ENCODE data around the gene PDE3B. TPM values are rescaled to one million over a fixed set of nuclear protein-coding genes. Genes with fewer than 3 reads are reported as not detected.
"Not testable (repeated sequence)": the region's sequence is repeated elsewhere in the genome, so short reads cannot be mapped to it uniquely, and the experiment has no call there.

PDE3B gene
- total RNA-seq, 5 donors from 2014 or later (not counting 1 experiment from before 2014, with no cell fraction given) = 130 to 162 (median 143) TPM

- Mint-ChIP-seq H3K4me3 (no peak overlapping the region), H3K9me3 (peaks cover 0 to 6% (median 4%) of the 10 kb centered on the region in 3 donors), H3K4me1 (peaks cover 77 to 90% (median 90%) of the 10 kb centered on the region in 3 donors), H3K27me3 (no peaks in the 10 kb centered on the region), H3K36me3 (peaks cover 26% of the 10 kb centered on the region), H3K27ac (peak overlapping the region; percentile 3 to 56)
- no peaks in the 10 kb centered on the region for H3K27me3 ChIP-seq (replicated peaks in 1 of 2; ENCODE audit: control insufficient read depth in 2 of 2, extremely low read depth in 1 of 2, insufficient read depth in 2 of 2, low read length in 1 of 2)
- POLR2A ChIA-PET = interaction anchor here (0.5 to 1.1 kb wide), 3 partner anchors 37 to 291 kb away, joined by 3 to 6 read pairs (median 5); no protein-coding TSS in a partner anchor
- H3K4me1 ChIP-seq (ENCODE audit: control insufficient read depth in 1 of 2, extremely low read depth in 1 of 2, insufficient read depth in 2 of 2, low read length in 2 of 2) = peaks cover 5 to 30% of the 10 kb centered on the region in 2 experiments
- H3K9me3 ChIP-seq = no peaks in the 10 kb centered on the region
- ATAC-seq (replicated peaks in 1 of 4) (peak in 2 of 4 experiments; percentile 32 to 42), DNase-seq (peak in 5 of 35 experiments; percentile 5 to 33 (median 6))
- WGBS (ENCODE audit: insufficient coverage) = no CpG with 5 or more reads among the region's 3 CpGs
- H3K36me3 ChIP-seq (ENCODE audit: control insufficient read depth in 2 of 2, extremely low read depth in 1 of 2, insufficient read depth in 1 of 2, low read length in 1 of 2) = no peaks in the 10 kb centered on the region
- no peak overlapping the region for H3K27ac ChIP-seq (ENCODE audit: low read length)
- H3K4me3 ChIP-seq (ENCODE audit: control insufficient read depth in 1 of 2, extremely low read depth in 1 of 2, low read length in 1 of 2) = no peak overlapping the region
- CTCF ChIA-PET = interaction anchor here (0.5 to 1.9 kb wide), 6 partner anchors 22 to 285 kb away, joined by 3 to 8 read pairs (median 4); no protein-coding TSS in a partner anchor
Measured at GRCh38 chr11:14623036-14623435, 20.6 kb upstream of the PDE3B start.

GRCh38 chr11:14625586-14626205 is 17.9 kb upstream of the PDE3B start:
- Histone ChIP-seq H3K27me3 (replicated peaks in 1 of 2; ENCODE audit: control insufficient read depth in 2 of 2, extremely low read depth in 1 of 2, insufficient read depth in 2 of 2, low read length in 1 of 2) (no peaks in the 10 kb centered on the region), H3K4me3 (ENCODE audit: control insufficient read depth in 1 of 2, extremely low read depth in 1 of 2, low read length in 1 of 2) (no peak overlapping the region), H3K4me1 (ENCODE audit: control insufficient read depth in 1 of 2, extremely low read depth in 1 of 2, insufficient read depth in 2 of 2, low read length in 2 of 2) (peaks cover 5 to 24% of the 10 kb centered on the region in 2 experiments), H3K27ac (ENCODE audit: low read length) (peak overlapping the region; percentile 30), H3K9me3 (no peaks in the 10 kb centered on the region), H3K36me3 (ENCODE audit: control insufficient read depth in 2 of 2, extremely low read depth in 1 of 2, insufficient read depth in 1 of 2, low read length in 1 of 2) (no peaks in the 10 kb centered on the region)
- H3K4me3 Mint-ChIP-seq = peak overlapping the region in 2 of 3 donors; percentile 29 to 55
- ATAC-seq (replicated peaks in 1 of 4) (no peak), DNase-seq (no peak)
- peaks cover 26% of the 10 kb centered on the region for H3K36me3 Mint-ChIP-seq
- ChIA-PET POLR2A (interaction anchor here in 1 of 2 donors (0.6 kb wide), 1 partner anchor 329 kb away, joined by 3 read pairs; no protein-coding TSS in a partner anchor), CTCF (interaction anchor here (0.6 to 1.4 kb wide), 3 partner anchors 11 to 61 kb away, joined by 3 to 4 read pairs (median 4); no protein-coding TSS in a partner anchor)
- H3K27ac Mint-ChIP-seq = peak overlapping the region; percentile 62 to 74
- peaks cover 63 to 67% (median 67%) of the 10 kb centered on the region in 3 donors for H3K4me1 Mint-ChIP-seq
- peaks cover 0 to 6% (median 4%) of the 10 kb centered on the region in 3 donors for H3K9me3 Mint-ChIP-seq
- no peaks in the 10 kb centered on the region for H3K27me3 Mint-ChIP-seq
- WGBS (ENCODE audit: insufficient coverage) = no CpG with 5 or more reads among the region's 3 CpGs

- H3K4me3 Mint-ChIP-seq = peak overlapping the region in 1 of 3 donors; percentile 55
- 60% methylated on average over 1 of the region's 3 CpGs for WGBS (ENCODE audit: insufficient coverage)
- H3K27me3 Mint-ChIP-seq = no peaks in the 10 kb centered on the region
- H3K4me1 Mint-ChIP-seq = peaks cover 60 to 63% (median 60%) of the 10 kb centered on the region in 3 donors
- Histone ChIP-seq H3K9me3 (no peaks in the 10 kb centered on the region), H3K4me1 (ENCODE audit: control insufficient read depth in 1 of 2, extremely low read depth in 1 of 2, insufficient read depth in 2 of 2, low read length in 2 of 2) (peaks cover 5 to 24% of the 10 kb centered on the region in 2 experiments), H3K4me3 (ENCODE audit: control insufficient read depth in 1 of 2, extremely low read depth in 1 of 2, low read length in 1 of 2) (no peak overlapping the region), H3K27ac (ENCODE audit: low read length) (no peak overlapping the region), H3K36me3 (ENCODE audit: control insufficient read depth in 2 of 2, extremely low read depth in 1 of 2, insufficient read depth in 1 of 2, low read length in 1 of 2) (no peaks in the 10 kb centered on the region), H3K27me3 (replicated peaks in 1 of 2; ENCODE audit: control insufficient read depth in 2 of 2, extremely low read depth in 1 of 2, insufficient read depth in 2 of 2, low read length in 1 of 2) (no peaks in the 10 kb centered on the region)
- DNase-seq = no peak
- peaks cover 25% of the 10 kb centered on the region for H3K36me3 Mint-ChIP-seq
- POLR2A ChIA-PET = no interaction called here
- no peak for ATAC-seq (replicated peaks in 1 of 4)
- H3K27ac Mint-ChIP-seq = peak overlapping the region; percentile 62 to 74
- peaks cover 0 to 9% (median 4%) of the 10 kb centered on the region in 3 donors for H3K9me3 Mint-ChIP-seq
- CTCF ChIA-PET = interaction anchor here in 1 of 2 donors (1.1 to 1.6 kb wide), 4 partner anchors 10 to 281 kb away, joined by 3 to 4 read pairs (median 3); no protein-coding TSS in a partner anchor
Measured at GRCh38 chr11:14626650-14627049, 17.0 kb upstream of the PDE3B start.

- peaks cover 15 to 30% of the 10 kb centered on the region in 2 experiments for H3K4me1 ChIP-seq (ENCODE audit: control insufficient read depth in 1 of 2, extremely low read depth in 1 of 2, insufficient read depth in 2 of 2, low read length in 2 of 2)
- POLR2A ChIA-PET = interaction anchor here (0.6 to 1.2 kb wide), 3 partner anchors 55 to 757 kb away, joined by 3 to 5 read pairs (median 3); no protein-coding TSS in a partner anchor
- ATAC-seq (replicated peaks in 1 of 4); H3K27me3 Mint-ChIP-seq; CTCF ChIA-PET; H3K36me3 ChIP-seq (ENCODE audit: control insufficient read depth in 2 of 2, extremely low read depth in 1 of 2, insufficient read depth in 1 of 2, low read length in 1 of 2); H3K27me3 ChIP-seq (replicated peaks in 1 of 2; ENCODE audit: control insufficient read depth in 2 of 2, extremely low read depth in 1 of 2, insufficient read depth in 2 of 2, low read length in 1 of 2); H3K27ac ChIP-seq (ENCODE audit: low read length); H3K9me3 ChIP-seq; H3K4me3 ChIP-seq (ENCODE audit: control insufficient read depth in 1 of 2, extremely low read depth in 1 of 2, low read length in 1 of 2): not testable (repeated sequence)
- H3K4me3 Mint-ChIP-seq = peak overlapping the region; percentile 18 to 45 (median 21)
- DNase-seq = peak in 34 of 35 experiments; percentile 42 to 87 (median 72)
- peaks cover 26% of the 10 kb centered on the region for H3K36me3 Mint-ChIP-seq
- peaks cover 41 to 52% (median 50%) of the 10 kb centered on the region in 3 donors for H3K4me1 Mint-ChIP-seq
- 100% methylated on average over 1 of the region's 26 CpGs for WGBS (ENCODE audit: insufficient coverage)
- H3K27ac Mint-ChIP-seq = peak overlapping the region; percentile 68 to 84
- H3K9me3 Mint-ChIP-seq = peaks cover 0 to 16% (median 12%) of the 10 kb centered on the region in 3 donors
Measured at GRCh38 chr11:14633506-14634224, 9.9 kb upstream of the PDE3B start.

GRCh38 chr11:14634813-14635212 is 8.8 kb upstream of the PDE3B start:
- no peak for ATAC-seq (replicated peaks in 1 of 4)
- Mint-ChIP-seq H3K36me3 (peaks cover 31% of the 10 kb centered on the region), H3K27ac (peak overlapping the region; percentile 84 to 88), H3K4me3 (peak overlapping the region in 2 of 3 donors; percentile 18 to 29), H3K4me1 (peaks cover 46 to 59% (median 56%) of the 10 kb centered on the region in 3 donors), H3K27me3 (no peaks in the 10 kb centered on the region), H3K9me3 (peaks cover 0 to 16% (median 12%) of the 10 kb centered on the region in 3 donors)
- WGBS (ENCODE audit: insufficient coverage) = no CpG with 5 or more reads among the region's 1 CpG
- no peaks in the 10 kb centered on the region for H3K9me3 ChIP-seq
- H3K27me3 ChIP-seq (replicated peaks in 1 of 2; ENCODE audit: control insufficient read depth in 2 of 2, extremely low read depth in 1 of 2, insufficient read depth in 2 of 2, low read length in 1 of 2) = no peaks in the 10 kb centered on the region
- ChIA-PET POLR2A (interaction anchor here (0.6 to 1.2 kb wide), 5 partner anchors 56 to 355 kb away, joined by 3 to 5 read pairs (median 3); no protein-coding TSS in a partner anchor), CTCF (interaction anchor here in 1 of 2 donors (2.1 to 2.5 kb wide), 2 partner anchors 11 to 56 kb away, joined by 7 to 8 read pairs; no protein-coding TSS in a partner anchor)
- H3K4me1 ChIP-seq (ENCODE audit: control insufficient read depth in 1 of 2, extremely low read depth in 1 of 2, insufficient read depth in 2 of 2, low read length in 2 of 2) = peaks cover 16 to 37% of the 10 kb centered on the region in 2 experiments
- H3K4me3 ChIP-seq (ENCODE audit: control insufficient read depth in 1 of 2, extremely low read depth in 1 of 2, low read length in 1 of 2) = no peak overlapping the region
- peak overlapping the region; percentile 53 for H3K27ac ChIP-seq (ENCODE audit: low read length)
- DNase-seq = no peak
- H3K36me3 ChIP-seq (ENCODE audit: control insufficient read depth in 2 of 2, extremely low read depth in 1 of 2, insufficient read depth in 1 of 2, low read length in 1 of 2) = no peaks in the 10 kb centered on the region

Data from T-cell (primary cell).